H1 (cell line): ENCODE measurements around the gene SUMF2. TPM values are rescaled to one million over a fixed set of nuclear protein-coding genes. Genes with fewer than 3 reads are reported as not detected.

ENCODE experiments used
- CTCF ChIA-PET: fragments of 300-600 bp; sonication (Branson Sonifier 250); formaldehyde crosslinking; loops from one replicate; lab custom pipeline; 2021; ENCODE audit not compliant: partially characterized antibody; lab: Charles Lee
- POLR2A ChIA-PET: fragments of 300-600 bp; sonication (Branson Sonifier 250); formaldehyde crosslinking; loops from one replicate; lab custom pipeline; 2021; ENCODE audit warnings: inconsistent platforms; ENCODE audit not compliant: partially characterized antibody; lab: Charles Lee
- DNase-seq, 2 experiments: peaks; one replicate each; pipeline versions ENCODE4 v3.0.0 to v3.0.0-alpha.2; 2010 to 2022; ENCODE audit warnings: low spot score in 2 of 2, low read depth in 1 of 2, mixed read lengths in 1 of 2
- FAIRE-seq: peaks from 2 replicates; lab custom pipeline; 2011; peaks lifted over from hg19 to GRCh38; lab: Jason Lieb, UNC
- H2AFZ ChIP-seq: 2 replicates; pipeline ENCODE4 v1.8.1; 2012; ENCODE audit warnings: low read length, inconsistent platforms
- H2AK5ac ChIP-seq: 2 replicates; pipeline ENCODE4 v1.6.1; 2013; ENCODE audit warnings: low read depth, low read length
- H2BK120ac ChIP-seq: replicated peaks from 2 replicates; pipeline ENCODE3; 2013; ENCODE audit warnings: low read depth, low read length, inconsistent platforms
- H2BK12ac ChIP-seq: 2 replicates; pipeline ENCODE4 v1.6.1; 2013; ENCODE audit warnings: low read depth, low read length
- H2BK15ac ChIP-seq: 2 replicates; pipeline ENCODE4 v1.6.1; 2013; ENCODE audit warnings: low read length
- H2BK20ac ChIP-seq: 2 replicates; pipeline ENCODE4 v1.6.1; 2013; ENCODE audit warnings: low read length
- H2BK5ac ChIP-seq: 2 replicates; pipeline ENCODE4 v1.6.1; 2013; ENCODE audit warnings: low read depth, low read length
- H3K14ac ChIP-seq: 2 replicates; pipeline ENCODE4 v1.6.1; 2013; ENCODE audit warnings: inconsistent platforms; ENCODE audit not compliant: insufficient read length
- H3K18ac ChIP-seq: 2 replicates; pipeline ENCODE4 v1.6.1; 2013; ENCODE audit warnings: low read length; ENCODE audit errors: extremely low read depth
- H3K23ac ChIP-seq: 2 replicates; pipeline ENCODE4 v1.6.1; 2013; ENCODE audit warnings: inconsistent platforms; ENCODE audit not compliant: insufficient read length
- H3K23me2 ChIP-seq: 2 replicates; pipeline ENCODE4 v1.6.1; 2013; ENCODE audit warnings: low read depth, low read length
- H3K27ac ChIP-seq: 2 replicates; pipeline ENCODE4 v1.6.1; 2011; ENCODE audit warnings: low read depth, low read length, inconsistent platforms
- H3K27me3 ChIP-seq, 4 experiments: replicated peaks in 1 of 4; 1 replicate in 1 of 4; 2 replicates in 3 of 4; pipeline versions ENCODE4 v1.6.1 to v1.8.1; 2011 to 2013; ENCODE audit warnings: low read length in 3 of 4, mild to moderate bottlenecking in 3 of 4, inconsistent platforms in 2 of 4, mixed read lengths in 2 of 4, moderate library complexity in 1 of 4; ENCODE audit not compliant: control insufficient read depth in 3 of 4, insufficient read depth in 3 of 4; ENCODE audit errors: extremely low read depth in 1 of 4
- H3K36me3 ChIP-seq, 4 experiments: 2 replicates each; pipeline versions ENCODE4 v1.6.1 to v1.8.1; 2011 to 2013; ENCODE audit warnings: mild to moderate bottlenecking in 4 of 4, low read length in 3 of 4, moderate library complexity in 2 of 4, control low read depth in 1 of 4, inconsistent platforms in 1 of 4; ENCODE audit not compliant: insufficient read depth in 4 of 4, control insufficient read depth in 2 of 4
- H3K4ac ChIP-seq: replicated peaks from 2 replicates; pipeline ENCODE3; 2013; ENCODE audit warnings: low read length, low read depth, mixed read lengths, inconsistent platforms; ENCODE audit not compliant: insufficient read length
- H3K4me1 ChIP-seq, 4 experiments: replicated peaks in 1 of 4; 1 replicate in 1 of 4; 2 replicates in 3 of 4; pipeline versions ENCODE4 v1.6.1 to v1.8.1; 2011 to 2013; ENCODE audit warnings: low read length in 3 of 4, inconsistent platforms in 2 of 4, mixed read lengths in 1 of 4; ENCODE audit not compliant: insufficient read depth in 4 of 4, control insufficient read depth in 3 of 4
- H3K4me2 ChIP-seq, 2 experiments: 2 replicates each; pipeline versions ENCODE4 v1.6.1 to v1.8.1; 2011 to 2013; ENCODE audit warnings: low read depth in 2 of 2, low read length in 2 of 2, control low read depth in 1 of 2, inconsistent platforms in 1 of 2, mild to moderate bottlenecking in 1 of 2; ENCODE audit not compliant: insufficient read depth in 1 of 2
- H3K4me3 ChIP-seq, 4 experiments: fragments of 200-600, 300-600 bp in 1 of 4; sonication (generic), shearing (Covaris generic), sonication (Bioruptor Twin) in 1 of 4; 2 replicates each; pipeline versions ENCODE4 v1.5.1 to v1.8.1; 2011 to 2016; ENCODE audit warnings: low read length in 4 of 4, low read depth in 3 of 4, control low read depth in 2 of 4, inconsistent platforms in 2 of 4, mild to moderate bottlenecking in 2 of 4, mixed read lengths in 1 of 4, moderate library complexity in 1 of 4; ENCODE audit not compliant: insufficient read depth in 2 of 4; ENCODE audit errors: extremely low read depth in 1 of 4
- H3K56ac ChIP-seq: replicated peaks from 2 replicates; pipeline ENCODE3; 2013; ENCODE audit warnings: low read depth, mild to moderate bottlenecking, mixed read lengths, low read length, inconsistent platforms; ENCODE audit not compliant: insufficient read length
- H3K79me1 ChIP-seq: 2 replicates; pipeline ENCODE4 v1.6.1; 2013; ENCODE audit warnings: low read depth, low read length, control low read depth
- H3K79me2 ChIP-seq, 2 experiments: 2 replicates each; pipeline versions ENCODE4 v1.6.1 to v1.8.1; 2012 to 2013; ENCODE audit warnings: low read length in 2 of 2, mild to moderate bottlenecking in 2 of 2, inconsistent platforms in 1 of 2; ENCODE audit not compliant: insufficient read depth in 2 of 2, control insufficient read depth in 1 of 2
- H3K9ac ChIP-seq, 4 experiments: replicated peaks in 1 of 4; 1 replicate in 1 of 4; 2 replicates in 3 of 4; pipeline versions ENCODE4 v1.6.1 to v1.8.1; 2011 to 2013; ENCODE audit warnings: low read depth in 3 of 4, low read length in 3 of 4, control low read depth in 2 of 4, mild to moderate bottlenecking in 2 of 4, moderate library complexity in 2 of 4, inconsistent platforms in 1 of 4; ENCODE audit errors: extremely low read depth in 1 of 4
- H3K9me3 ChIP-seq, 2 experiments: 2 replicates each; pipeline versions ENCODE4 v1.6.1 to v1.8.1; 2012 to 2013; ENCODE audit warnings: mild to moderate bottlenecking in 2 of 2, moderate library complexity in 2 of 2, control low read depth in 1 of 2, inconsistent platforms in 1 of 2, low read depth in 1 of 2, low read length in 1 of 2, mixed read lengths in 1 of 2; ENCODE audit not compliant: insufficient read depth in 2 of 2
- H4K20me1 ChIP-seq, 2 experiments: replicated peaks in 1 of 2; 2 replicates each; pipeline versions ENCODE3 to v1.8.1; 2011 to 2013; ENCODE audit warnings: inconsistent platforms in 2 of 2, low read length in 2 of 2, mild to moderate bottlenecking in 1 of 2; ENCODE audit not compliant: insufficient read depth in 2 of 2, control insufficient read depth in 1 of 2
- H4K5ac ChIP-seq: 2 replicates; pipeline ENCODE4 v1.6.1; 2013; ENCODE audit warnings: low read length, low read depth, mixed read lengths, inconsistent platforms; ENCODE audit not compliant: insufficient read length
- H4K8ac ChIP-seq: 2 replicates; pipeline ENCODE4 v1.8.0; 2013; ENCODE audit warnings: mild to moderate bottlenecking, moderate library complexity, low read length, inconsistent platforms; ENCODE audit not compliant: insufficient read depth; ENCODE audit errors: extremely low read depth
- H4K91ac ChIP-seq: replicated peaks from 2 replicates; pipeline ENCODE3; 2013; ENCODE audit warnings: low read length, mixed read lengths, inconsistent platforms; ENCODE audit not compliant: insufficient read length
- CHD2 ChIP-seq: IDR thresholded peaks from 2 replicates; pipeline ENCODE4 v1.6.1; 2012; ENCODE audit warnings: low read length, improper control_type of control experiment
- E2F6 ChIP-seq: IDR thresholded peaks from 2 replicates; pipeline ENCODE4 v1.6.1; 2012; ENCODE audit warnings: inconsistent platforms
- NRF1 ChIP-seq: IDR thresholded peaks from 2 replicates; pipeline ENCODE4 v1.6.1; 2011; ENCODE audit warnings: mild to moderate bottlenecking, low read depth, low read length, improper control_type of control experiment
- POLR2AphosphoS5 ChIP-seq: IDR thresholded peaks from 2 replicates; pipeline ENCODE4 v1.6.1; 2011; ENCODE audit warnings: low read depth, low read length
- RXRA ChIP-seq: IDR thresholded peaks from 2 replicates; pipeline ENCODE4 v1.6.1; 2011; ENCODE audit warnings: low read depth, mild to moderate bottlenecking, low read length, moderate library complexity; ENCODE audit not compliant: insufficient read depth
- SAP30 ChIP-seq: fragments of 300-600 bp; sonication (generic); IDR thresholded peaks from 2 replicates; pipeline ENCODE4 v1.7.1; 2012; ENCODE audit warnings: low read length, moderate library complexity, mild to moderate bottlenecking, inconsistent platforms; ENCODE audit not compliant: insufficient read depth, insufficient replicate concordance
- SP1 ChIP-seq: IDR thresholded peaks from 2 replicates; pipeline ENCODE4 v1.6.1; 2011; ENCODE audit warnings: low read depth, low read length
- SUZ12 ChIP-seq: fragments of 200-600 bp; sonication (generic); IDR thresholded peaks from 2 replicates; pipeline ENCODE4 v1.6.1; 2012; ENCODE audit warnings: mild to moderate bottlenecking, inconsistent platforms, low read length, moderate library complexity, mixed read lengths
- TEAD4 ChIP-seq: IDR thresholded peaks from 2 replicates; pipeline ENCODE4 v1.6.1; 2012; ENCODE audit warnings: low read depth, low read length, inconsistent platforms, mixed read lengths
- WGBS, 2 experiments: shearing (Covaris generic) in 1 of 2; methylation state at CpG; one replicate each; pipeline versions ENCODE4 v1.1.6 to v1.1.7; 2013 to 2015; ENCODE audit warnings: low lambda C conversion rate in 2 of 2, mixed read lengths in 2 of 2, inconsistent platforms in 1 of 2, low coverage in 1 of 2, missing lambda C conversion rate in 1 of 2; ENCODE audit not compliant: insufficient replicate concordance in 2 of 2, insufficient coverage in 1 of 2, insufficient read length in 1 of 2; ENCODE audit errors: extremely low coverage in 1 of 2, missing lambda C conversion rate in 1 of 2; 5-methylcytosine and 5-hydroxymethylcytosine counted together
- polyA plus RNA-seq, 7 experiments: library from polyadenylated mRNA; depleted of rRNA in 3 of 7; stranded (reverse) in 5 of 7; unstranded in 2 of 7; fragments of >200 nt in 5 of 7; fragments of 200-250 nt in 2 of 7; gene quantifications; 1 replicate in 5 of 7; 2 replicates in 1 of 7; 4 replicates in 1 of 7; pipeline versions ENCODE4 v1.2.1 to v1.2.3, GENCODE V29; 2011 to 2013; ENCODE audit warnings: missing spikeins in 2 of 7, mixed read lengths in 2 of 7
- total RNA-seq: library from RNA; stranded (reverse); fragmentation: NEBNext Ultra II Directional; extraction: Animal tissue kit (Norgen Biotek cat#: 25700); gene quantifications from 2 replicates; pipeline ENCODE4 v1.2.1, GENCODE V29; 2021

SUMF2 gene
- total and polyA plus RNA-seq, 2 of the 8 experiments (the other 6 are each of a cell fraction or from before 2014, with no cell fraction given): 39.8 to 59.2 TPM

- H3K4me3 ChIP-seq: no peak overlapping the region
- peaks cover 41 to 62% of the 10 kb centered on the region in 2 experiments for H3K9me3 ChIP-seq
- H3K23ac ChIP-seq: no peak overlapping the region
- H3K9ac ChIP-seq: no peak overlapping the region
- H2BK20ac ChIP-seq: no peak overlapping the region
- no peaks in the 10 kb centered on the region for H3K79me2 ChIP-seq
- no peak overlapping the region for H3K4ac ChIP-seq
- 87% methylated on average over 6 of the region's 6 CpGs; no CpG with 5 or more reads in 1 of the 2 experiments for WGBS, 2 experiments
- H2BK15ac ChIP-seq: no peak overlapping the region
- DNase-seq (no peak), FAIRE-seq (no peak)
- no peak overlapping the region for H3K56ac ChIP-seq
- H3K4me1 ChIP-seq: no peaks in the 10 kb centered on the region
- no peak overlapping the region for H2BK5ac ChIP-seq
- H2AK5ac ChIP-seq: no peak overlapping the region
- no peak overlapping the region for H2AFZ ChIP-seq
- no peak overlapping the region for H3K4me2 ChIP-seq
- CTCF ChIA-PET: no interaction called here
- POLR2A ChIA-PET: no interaction called here
- H3K79me1 ChIP-seq: no peaks in the 10 kb centered on the region
- no peak overlapping the region for H2BK12ac ChIP-seq
- H3K27me3 ChIP-seq: no peaks in the 10 kb centered on the region
- H2BK120ac ChIP-seq: no peak overlapping the region
- no peak overlapping the region for H3K14ac ChIP-seq
- H4K20me1 ChIP-seq: no peaks in the 10 kb centered on the region
- no peak overlapping the region for H4K5ac ChIP-seq
- H4K91ac ChIP-seq: no peak overlapping the region
- H3K23me2 ChIP-seq: no peaks in the 10 kb centered on the region
- H3K27ac ChIP-seq: no peak overlapping the region
- H3K18ac ChIP-seq: no peak overlapping the region
- TF ChIP-seq POLR2AphosphoS5 (no peak), TEAD4 (no peak), NRF1 (no peak), SUZ12 (no peak), SAP30 (no peak), E2F6 (no peak), SP1 (no peak), CHD2 (no peak), RXRA (no peak)
- H4K8ac ChIP-seq: no peak overlapping the region
- H3K36me3 ChIP-seq: no peaks in the 10 kb centered on the region
These were observed 57.4 kb downstream of the SUMF2 start for GRCh38 chr7:56121440-56121839.
